OCI-LY7 (cell line): ENCODE results near the gene CD59. TPM values are rescaled to one million over a fixed set of nuclear protein-coding genes. Genes with fewer than 3 reads are reported as not detected.

Experiments
- BruUV-seq: library from RNA; stranded (reverse); fragments of 400-500 nt; replicated peaks from 2 replicates; lab custom pipeline; 2021; lab: Mats Ljungman, UMichigan
- CTCF ChIA-PET: fragments of 300-600 bp; sonication (Branson Sonifier 250); formaldehyde crosslinking; loops from one replicate; lab custom pipeline; 2022; ENCODE audit warnings: antibody characterized with exemption; ENCODE audit not compliant: unreplicated experiment; lab: Charles Lee
- POLR2A ChIA-PET: fragments of 300-600 bp; sonication (Branson Sonifier 250); formaldehyde crosslinking; loops from one replicate; lab custom pipeline; 2022; ENCODE audit warnings: antibody characterized with exemption; lab: Charles Lee
- DNase-seq: peaks from one replicate; pipeline ENCODE4 v3.0.0-alpha.2; 2015; ENCODE audit warnings: low spot score
- H2AFZ ChIP-seq: fragments of 200-600 bp; sonication (generic), shearing (Covaris generic); 2 replicates; pipeline ENCODE4 v1.6.1; 2014; ENCODE audit warnings: mild to moderate bottlenecking, antibody characterized with exemption, low read length, moderate library complexity
- H3K27ac ChIP-seq: fragments of 200-600 bp; sonication (generic); 2 replicates; pipeline ENCODE4 v1.5.1; 2014; ENCODE audit warnings: mixed run types, low read depth, mild to moderate bottlenecking, moderate library complexity, low read length, inconsistent platforms; ENCODE audit not compliant: poor library complexity, severe bottlenecking
- H3K36me3 ChIP-seq: fragments of 200-600 bp; sonication (generic); 2 replicates; pipeline ENCODE4 v1.6.1; 2014; ENCODE audit warnings: mild to moderate bottlenecking, antibody characterized with exemption, low read length, moderate library complexity, mixed read lengths; ENCODE audit not compliant: insufficient read depth
- H3K4me1 ChIP-seq: fragments of 200-600 bp; sonication (generic); 2 replicates; pipeline ENCODE4 v1.5.1; 2014; ENCODE audit warnings: mild to moderate bottlenecking, low read length; ENCODE audit not compliant: insufficient read depth, poor library complexity, severe bottlenecking
- H3K4me2 ChIP-seq: fragments of 200-600 bp; sonication (generic); 2 replicates; pipeline ENCODE4 v1.6.1; 2014; ENCODE audit warnings: mild to moderate bottlenecking, low read length
- H3K4me3 ChIP-seq: fragments of 200-600 bp; sonication (generic); 2 replicates; pipeline ENCODE4 v1.5.1; 2014; ENCODE audit warnings: mild to moderate bottlenecking, low read depth, low read length; ENCODE audit not compliant: poor library complexity, severe bottlenecking
- H3K79me2 ChIP-seq: fragments of 200-600 bp; sonication (generic); 2 replicates; pipeline ENCODE4 v1.6.1; 2016; ENCODE audit warnings: low read depth, mild to moderate bottlenecking, low read length, moderate library complexity, mixed read lengths; ENCODE audit not compliant: insufficient read depth
- H3K9me2 ChIP-seq: fragments of 200-600 bp; sonication (generic); 2 replicates; pipeline ENCODE4 v1.6.1; 2016; ENCODE audit warnings: mild to moderate bottlenecking, low read length, mixed read lengths; ENCODE audit not compliant: insufficient read depth
- H3K9me3 ChIP-seq: fragments of 200-600 bp; sonication (generic); 2 replicates; pipeline ENCODE4 v1.6.1; 2014; ENCODE audit warnings: mild to moderate bottlenecking, mixed run types, low read length, mixed read lengths
- H4K20me1 ChIP-seq: fragments of 200-600 bp; sonication (generic); 2 replicates; pipeline ENCODE4 v1.6.1; 2014; ENCODE audit warnings: mild to moderate bottlenecking, antibody characterized with exemption, low read length, moderate library complexity, mixed read lengths; ENCODE audit not compliant: insufficient read depth
- CTCF ChIP-seq: fragments of 200-600 bp; sonication (generic); conservative IDR thresholded peaks from 2 replicates; pipeline ENCODE4 v1.5.1; 2014; ENCODE audit warnings: mild to moderate bottlenecking, antibody characterized with exemption, low read length, moderate library complexity, mixed read lengths
- EZH2phosphoT487 ChIP-seq: fragments of 200-600 bp; sonication (generic); IDR thresholded peaks from 2 replicates; pipeline ENCODE4 v1.6.1; 2018; ENCODE audit warnings: low read depth, borderline replicate concordance, mild to moderate bottlenecking, mixed run types, antibody characterized with exemption, low read length, moderate library complexity, mixed read lengths
- intact Hi-C: fragments of 100-400 bp; cut with micrococcal nuclease; formaldehyde crosslinking; loops from one replicate; pipeline ENCODE4 v1.10.0; 2022; ENCODE audit not compliant: unreplicated experiment
- total RNA-seq, 2 experiments: library from RNA; depleted of rRNA in 1 of 2; stranded (reverse); fragments of >200 nt in 1 of 2; shearing (Covaris generic) in 1 of 2; gene quantifications; 2 replicates each; pipeline ENCODE4 v1.2.3, GENCODE V29; 2014 to 2022

The CD59 gene
- total RNA-seq, 2 experiments from 2014 or later, result 20.2 to 35.5 TPM

DNA sequence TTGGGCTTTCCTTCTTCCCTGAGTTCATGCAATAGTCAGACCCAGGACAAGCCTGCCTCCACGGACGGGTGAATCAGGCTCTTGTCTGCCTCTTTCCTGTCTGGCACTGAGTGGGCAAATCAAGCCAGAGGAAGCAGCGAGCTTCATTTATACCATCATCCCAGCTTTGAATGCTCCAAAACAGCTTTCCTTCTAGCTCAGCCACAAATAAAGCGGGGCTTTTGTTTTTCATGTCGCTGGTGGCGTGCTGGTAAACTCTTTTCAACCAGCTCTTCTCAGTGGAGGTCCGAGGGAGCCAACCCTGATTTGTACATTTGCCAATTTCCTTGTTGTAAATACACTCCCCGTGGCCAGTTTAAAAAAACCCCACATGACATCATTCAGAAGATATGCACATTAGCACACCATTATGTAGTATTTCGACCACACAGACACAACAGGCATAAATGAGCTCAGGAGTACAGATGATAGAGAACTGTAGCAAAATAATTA lies 44.2 kb downstream of the CD59 start:
- H3K4me3 ChIP-seq, result no peak overlapping the region
- no peaks in the 10 kb centered on the region for H3K9me3 ChIP-seq
- H3K36me3 ChIP-seq, result no peaks in the 10 kb centered on the region
- intact Hi-C loops, result no loop called here
- no peak for DNase-seq
- H3K4me1 ChIP-seq, result peaks cover 14% of the 10 kb centered on the region
- H3K9me2 ChIP-seq, result no peaks in the 10 kb centered on the region
- H3K27ac ChIP-seq, result no peak overlapping the region
- no peak for TF ChIP-seq EZH2phosphoT487
- TF ChIP-seq CTCF, result no peak
- H3K79me2 ChIP-seq, result no peaks in the 10 kb centered on the region
- H4K20me1 ChIP-seq, result no peaks in the 10 kb centered on the region
- H3K4me2 ChIP-seq, result no peak overlapping the region
- BruUV-seq, result no TSS peak
- H2AFZ ChIP-seq, result no peak overlapping the region
- ChIA-PET POLR2A (interaction anchor here (0.6 to 1.6 kb wide), 6 partner anchors 9 to 327 kb away, joined by 3 to 4 read pairs (median 3); no protein-coding TSS in a partner anchor), CTCF (no interaction called here)

- H3K9me2 ChIP-seq, result no peaks in the 10 kb centered on the region
Measured at GRCh38 chr11:33691066-33691864, 45.0 kb downstream of the CD59 start.

More at GRCh38 chr11:33691066-33691864, 45.0 kb downstream of the CD59 start:
- BruUV-seq, result no TSS peak
- POLR2A ChIA-PET, result interaction anchor here (0.8 to 1.6 kb wide), 5 partner anchors 10 to 326 kb away, joined by 3 to 4 read pairs (median 3); no protein-coding TSS in a partner anchor
- H3K27ac ChIP-seq, result no peak overlapping the region
- H2AFZ ChIP-seq, result no peak overlapping the region
- H3K4me1 ChIP-seq, result peaks cover 9% of the 10 kb centered on the region
- no peaks in the 10 kb centered on the region for H3K79me2 ChIP-seq
- TF ChIP-seq EZH2phosphoT487, result no peak
- TF ChIP-seq CTCF, result no peak
- no peaks in the 10 kb centered on the region for H3K9me3 ChIP-seq
- no peaks in the 10 kb centered on the region for H4K20me1 ChIP-seq
- CTCF ChIA-PET, result interaction anchor here (0.6 kb wide), 1 partner anchor 51 kb away, joined by 3 read pairs; no protein-coding TSS in a partner anchor
- no peak overlapping the region for H3K4me2 ChIP-seq
- H3K4me3 ChIP-seq, result no peak overlapping the region
- no peak for DNase-seq
- no peaks in the 10 kb centered on the region for H3K36me3 ChIP-seq
- intact Hi-C loops, result no loop called here
